Stimulated activated CD4-positive, alpha-beta T cell treated with anti-CD3 and anti-CD28 coated beads, Interleukin-4, amount 100 ng/mL, for 1 hour (primary cell): Measurements from ENCODE around the gene TNPO1.
A peak's percentile ranks its signal among the peaks of the same experiment; 100 is the strongest.
"Not testable (repeated sequence)": the region's sequence is repeated elsewhere in the genome, so short reads cannot be mapped to it uniquely, and the experiment has no call there.

Experiments
- DNase-seq: peaks from one replicate; pipeline ENCODE4 v3.0.0-alpha.2; 2020

The TNPO1 gene

GRCh38 chr5:72816284-72817075 lies at the start of gene TNPO1:
Gene TNPO1, plus strand, starts transcription at chr5:72816661. Its CDS starts 77 bp downstream, at chr5:72816738.
- peak; percentile 87 for DNase-seq

GRCh38 chr5:72767289-72768010 lies 49.0 kb upstream of the TNPO1 start:
- DNase-seq, result no peak

- no peak for DNase-seq
Observed at GRCh38 chr5:72770266-72770665, 46.2 kb upstream of the TNPO1 start.

- no peak for DNase-seq
Observed at GRCh38 chr5:72776684-72777083, 39.8 kb upstream of the TNPO1 start.

- DNase-seq, result no peak
Observed at GRCh38 chr5:72779520-72779919, 36.9 kb upstream of the TNPO1 start.

GRCh38 chr5:72783354-72783753 lies 33.1 kb upstream of the TNPO1 start:
- DNase-seq, result no peak

- DNase-seq, result no peak
Observed at GRCh38 chr5:72784129-72784528, 32.3 kb upstream of the TNPO1 start.

GRCh38 chr5:72785801-72786200 lies 30.7 kb upstream of the TNPO1 start:
- DNase-seq, result no peak

GRCh38 chr5:72786676-72787075 lies 29.8 kb upstream of the TNPO1 start:
- no peak for DNase-seq

GRCh38 chr5:72788866-72789505 lies 27.5 kb upstream of the TNPO1 start:
- DNase-seq, result no peak

GRCh38 chr5:72790186-72790585 lies 26.3 kb upstream of the TNPO1 start:
- no peak for DNase-seq

GRCh38 chr5:72792662-72793061 lies 23.8 kb upstream of the TNPO1 start:
- DNase-seq, result not testable (repeated sequence)

- DNase-seq, result no peak
Observed at GRCh38 chr5:72796001-72796400, 20.5 kb upstream of the TNPO1 start.

GRCh38 chr5:72799721-72800120 lies 16.7 kb upstream of the TNPO1 start:
- DNase-seq, result no peak

- not testable (repeated sequence) for DNase-seq
Observed at GRCh38 chr5:72808637-72809036, 7.8 kb upstream of the TNPO1 start.

- DNase-seq, result no peak
Observed at GRCh38 chr5:72811849-72812248, 4.6 kb upstream of the TNPO1 start.

GRCh38 chr5:72812488-72812887 lies 4.0 kb upstream of the TNPO1 start:
- DNase-seq, result no peak

GRCh38 chr5:72814104-72814503 lies 2.4 kb upstream of the TNPO1 start:
- no peak for DNase-seq

GRCh38 chr5:72814864-72815263 lies 1.6 kb upstream of the TNPO1 start:
- no peak for DNase-seq

GRCh38 chr5:72815580-72816283 lies 729 bp upstream of the TNPO1 start:
- no peak for DNase-seq

GRCh38 chr5:72817076-72817481 lies 618 bp downstream of the TNPO1 start:
- DNase-seq, result peak; percentile 26

GRCh38 chr5:72817671-72818266 lies 1.3 kb downstream of the TNPO1 start:
- no peak for DNase-seq
